B cell (primary cell): ENCODE measurements around the gene CAP2.

ENCODE experiments used
- EZH2 ChIP-seq: IDR thresholded peaks from 2 replicates; pipeline ENCODE4 v1.6.1; 2012; ENCODE audit warnings: borderline replicate concordance, low read depth, mild to moderate bottlenecking, moderate library complexity, low read length; ENCODE audit not compliant: insufficient read depth, poor library complexity, severe bottlenecking
- TF ChIP-seq, protein P1 (sequence below): fragments of 200-600 bp; IDR thresholded peaks from one replicate; pipeline ENCODE4 v1.8.0; 2022; ENCODE audit warnings: antibody characterized with exemption, mild to moderate bottlenecking

DNA sequence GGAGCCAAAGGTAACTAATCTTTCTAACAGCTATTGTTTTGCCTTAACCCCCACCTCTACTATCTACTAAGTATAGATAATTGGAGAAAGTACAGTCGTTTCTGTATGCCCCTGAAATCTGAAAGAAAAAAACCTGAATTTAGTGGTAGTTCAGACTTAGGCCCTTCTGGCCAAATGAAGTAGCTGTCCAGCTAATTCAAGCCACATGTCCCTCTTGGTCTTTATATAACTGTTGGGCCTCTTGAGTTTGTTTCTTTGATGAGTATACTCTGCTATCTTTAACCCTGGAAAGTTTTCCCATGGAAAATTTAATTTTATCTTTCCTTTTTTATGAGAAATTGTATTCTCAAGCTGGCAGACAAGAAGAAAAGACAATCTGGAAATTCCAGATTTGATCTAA is 133.7 kb downstream of the CAP2 start:
- TF ChIP-seq, protein P1, sequence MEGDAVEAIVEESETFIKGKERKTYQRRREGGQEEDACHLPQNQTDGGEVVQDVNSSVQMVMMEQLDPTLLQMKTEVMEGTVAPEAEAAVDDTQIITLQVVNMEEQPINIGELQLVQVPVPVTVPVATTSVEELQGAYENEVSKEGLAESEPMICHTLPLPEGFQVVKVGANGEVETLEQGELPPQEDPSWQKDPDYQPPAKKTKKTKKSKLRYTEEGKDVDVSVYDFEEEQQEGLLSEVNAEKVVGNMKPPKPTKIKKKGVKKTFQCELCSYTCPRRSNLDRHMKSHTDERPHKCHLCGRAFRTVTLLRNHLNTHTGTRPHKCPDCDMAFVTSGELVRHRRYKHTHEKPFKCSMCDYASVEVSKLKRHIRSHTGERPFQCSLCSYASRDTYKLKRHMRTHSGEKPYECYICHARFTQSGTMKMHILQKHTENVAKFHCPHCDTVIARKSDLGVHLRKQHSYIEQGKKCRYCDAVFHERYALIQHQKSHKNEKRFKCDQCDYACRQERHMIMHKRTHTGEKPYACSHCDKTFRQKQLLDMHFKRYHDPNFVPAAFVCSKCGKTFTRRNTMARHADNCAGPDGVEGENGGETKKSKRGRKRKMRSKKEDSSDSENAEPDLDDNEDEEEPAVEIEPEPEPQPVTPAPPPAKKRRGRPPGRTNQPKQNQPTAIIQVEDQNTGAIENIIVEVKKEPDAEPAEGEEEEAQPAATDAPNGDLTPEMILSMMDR, result no peak
- TF ChIP-seq EZH2, result no peak
